ENCODE measurements around the gene PARD3.
A peak's percentile ranks its signal among the peaks of the same experiment; 100 is the strongest.

Gene PARD3

DNA sequence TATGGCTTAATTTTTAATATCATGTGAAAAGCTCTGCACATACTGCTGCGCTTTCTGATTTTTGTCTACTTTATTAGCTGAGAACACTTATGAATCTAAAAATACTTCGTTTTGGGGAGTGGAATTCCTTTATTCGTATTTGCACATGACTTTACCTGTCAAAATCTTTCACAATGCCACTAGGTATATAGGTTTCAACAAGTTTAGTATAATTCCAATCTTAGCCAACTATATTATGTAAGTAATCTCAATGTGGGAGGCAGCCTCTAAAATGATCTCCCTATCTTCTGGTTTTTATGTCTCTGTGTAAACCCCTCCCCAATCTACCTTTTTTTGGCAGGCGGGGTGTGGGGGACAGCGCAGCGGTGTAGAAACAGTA, 55.3 kb downstream of the PARD3 start:
- Histone ChIP-seq H3K4ac (ENCODE audit: low read depth, low read length) (no peak overlapping the region), H3K18ac (ENCODE audit: low read length) (no peak overlapping the region), H3K4me1 (ENCODE audit: control insufficient read depth in 1 of 2, insufficient read depth in 2 of 2, low read length in 2 of 2) (peaks cover 2 to 7% of the 10 kb centered on the region in 2 experiments), H3K27me3 (ENCODE audit: insufficient read depth, low read length) (no peaks in the 10 kb centered on the region), H4K8ac (ENCODE audit: low read depth, low read length) (no peak overlapping the region), H4K12ac (ENCODE audit: low read depth, low read length) (no peak overlapping the region), H3K9me3 (ENCODE audit: insufficient read depth, low read depth, low read length) (no peaks in the 10 kb centered on the region), H3K79me2 (ENCODE audit: control insufficient read depth, insufficient read depth, low read length, poor library complexity) (no peaks in the 10 kb centered on the region), H3K14ac (ENCODE audit: low read length) (no peak overlapping the region), H2BK5ac (ENCODE audit: low read depth, low read length, poor library complexity) (no peak overlapping the region), H2BK120ac (ENCODE audit: insufficient read depth, low read length, poor library complexity) (no peak overlapping the region), H2BK12ac (ENCODE audit: low read length) (no peak overlapping the region), H3K23ac (ENCODE audit: low read length) (no peak overlapping the region), H3K4me3 (ENCODE audit: low read depth, low read length) (no peak overlapping the region), H2AK5ac (ENCODE audit: low read length) (no peak overlapping the region), H2AFZ (ENCODE audit: insufficient read depth, low read length, poor library complexity) (no peak overlapping the region), H3K4me2 (ENCODE audit: low read length) (no peak overlapping the region), H3K9ac (ENCODE audit: low read length) (no peak overlapping the region), H3K79me1 (ENCODE audit: low read length) (no peaks in the 10 kb centered on the region), H4K91ac (ENCODE audit: low read depth, low read length) (no peak overlapping the region), H3K27ac (ENCODE audit: low read depth, low read length) (no peak overlapping the region), H3K36me3 (ENCODE audit: control insufficient read depth in 1 of 2, insufficient read depth in 2 of 2, low read length in 2 of 2) (no peaks in the 10 kb centered on the region)
- no peak for DNase-seq
- no CpG with 5 or more reads among the region's 6 CpGs for WGBS (ENCODE audit: extremely low coverage, insufficient coverage, insufficient read length)

DNA sequence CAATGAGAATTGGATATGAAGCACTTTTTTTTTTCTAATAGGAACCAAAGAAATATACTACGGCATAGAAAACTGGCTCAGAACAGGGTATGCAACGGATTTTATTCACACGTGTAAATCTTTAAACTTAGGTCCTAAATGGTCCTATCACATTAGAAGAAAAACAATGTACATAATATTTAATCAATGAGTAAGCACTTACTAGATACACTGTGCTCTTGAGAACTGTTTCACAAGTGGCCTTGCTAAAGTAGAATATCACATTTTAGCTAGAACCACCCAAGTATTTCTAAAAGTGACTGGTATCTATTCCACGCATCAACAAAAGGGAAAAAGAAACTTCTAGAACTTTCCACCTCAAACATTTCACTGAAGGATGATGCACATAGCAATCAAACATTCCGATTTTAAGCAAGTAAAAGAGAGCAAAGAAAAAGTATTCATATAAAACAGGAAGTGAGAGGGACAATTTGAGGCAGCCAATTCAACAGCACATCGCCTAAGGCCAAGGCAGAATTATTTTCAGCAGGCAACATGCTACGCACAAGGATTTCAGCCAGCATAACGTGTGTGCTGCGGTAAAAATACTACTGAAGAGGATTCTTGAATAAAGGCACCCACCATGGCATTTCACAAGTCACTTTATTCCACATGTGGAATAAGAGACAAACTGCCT, 55.8 kb downstream of the PARD3 start:
- H2AK5ac ChIP-seq (ENCODE audit: low read length), result no peak overlapping the region
- no peak overlapping the region for H3K4me3 ChIP-seq (ENCODE audit: low read depth, low read length)
- H2BK12ac ChIP-seq (ENCODE audit: low read length), result no peak overlapping the region
- H3K79me1 ChIP-seq (ENCODE audit: low read length), result no peaks in the 10 kb centered on the region
- no peaks in the 10 kb centered on the region for H3K79me2 ChIP-seq (ENCODE audit: control insufficient read depth, insufficient read depth, low read length, poor library complexity)
- H3K4me2 ChIP-seq (ENCODE audit: low read length), result no peak overlapping the region
- no peak overlapping the region for H2BK120ac ChIP-seq (ENCODE audit: insufficient read depth, low read length, poor library complexity)
- no peak overlapping the region for H3K18ac ChIP-seq (ENCODE audit: low read length)
- no peaks in the 10 kb centered on the region for H3K36me3 ChIP-seq (ENCODE audit: control insufficient read depth in 1 of 2, insufficient read depth in 2 of 2, low read length in 2 of 2)
- H2AFZ ChIP-seq (ENCODE audit: insufficient read depth, low read length, poor library complexity), result no peak overlapping the region
- no peak overlapping the region for H3K14ac ChIP-seq (ENCODE audit: low read length)
- H3K27ac ChIP-seq (ENCODE audit: low read depth, low read length), result no peak overlapping the region
- peaks cover 2 to 7% of the 10 kb centered on the region in 2 experiments for H3K4me1 ChIP-seq (ENCODE audit: control insufficient read depth in 1 of 2, insufficient read depth in 2 of 2, low read length in 2 of 2)
- no peaks in the 10 kb centered on the region for H3K27me3 ChIP-seq (ENCODE audit: insufficient read depth, low read length)
- no peak overlapping the region for H4K91ac ChIP-seq (ENCODE audit: low read depth, low read length)
- WGBS (ENCODE audit: extremely low coverage, insufficient coverage, insufficient read length), result no CpG with 5 or more reads among the region's 9 CpGs
- peak in 1 of 2 donors; percentile 21 for DNase-seq
- no peak overlapping the region for H4K8ac ChIP-seq (ENCODE audit: low read depth, low read length)
- no peak overlapping the region for H3K4ac ChIP-seq (ENCODE audit: low read depth, low read length)
- H2BK5ac ChIP-seq (ENCODE audit: low read depth, low read length, poor library complexity), result no peak overlapping the region
- H3K9me3 ChIP-seq (ENCODE audit: insufficient read depth, low read depth, low read length), result no peaks in the 10 kb centered on the region
- H3K9ac ChIP-seq (ENCODE audit: low read length), result no peak overlapping the region
- no peak overlapping the region for H4K12ac ChIP-seq (ENCODE audit: low read depth, low read length)
- no peak overlapping the region for H3K23ac ChIP-seq (ENCODE audit: low read length)

DNA sequence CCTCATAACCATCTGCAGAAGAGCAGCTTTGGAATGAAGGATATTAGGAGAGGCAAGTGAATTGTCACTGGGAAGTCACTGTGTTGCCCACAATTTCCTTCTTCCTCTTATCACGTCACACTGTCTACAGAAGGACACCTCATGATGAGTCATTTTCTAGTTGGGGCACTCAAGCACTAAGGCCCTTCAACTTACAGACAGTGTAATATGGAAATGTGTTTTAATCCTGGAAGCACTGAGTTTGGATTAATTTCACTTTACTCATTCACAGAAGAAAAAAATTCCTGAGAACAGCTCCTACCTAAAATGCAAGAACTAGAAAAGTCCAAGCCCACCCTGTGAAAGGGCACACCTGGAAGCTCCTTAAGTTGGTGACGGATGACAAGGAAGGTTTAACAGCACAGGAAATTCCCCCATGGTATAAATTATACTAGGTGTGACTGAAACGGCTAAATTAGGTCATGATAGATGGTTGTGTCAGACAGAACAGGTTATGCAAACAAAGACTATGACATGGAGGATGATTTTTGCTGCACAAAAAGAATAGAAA, 56.6 kb downstream of the PARD3 start:
- Histone ChIP-seq H3K9ac (ENCODE audit: low read length) (no peak overlapping the region), H3K9me3 (ENCODE audit: insufficient read depth, low read depth, low read length) (no peaks in the 10 kb centered on the region), H2AFZ (ENCODE audit: insufficient read depth, low read length, poor library complexity) (no peak overlapping the region), H3K79me1 (ENCODE audit: low read length) (no peaks in the 10 kb centered on the region), H3K79me2 (ENCODE audit: control insufficient read depth, insufficient read depth, low read length, poor library complexity) (no peaks in the 10 kb centered on the region), H3K14ac (ENCODE audit: low read length) (no peak overlapping the region), H3K18ac (ENCODE audit: low read length) (no peak overlapping the region), H2BK5ac (ENCODE audit: low read depth, low read length, poor library complexity) (no peak overlapping the region), H4K91ac (ENCODE audit: low read depth, low read length) (no peak overlapping the region), H3K4me1 (ENCODE audit: control insufficient read depth in 1 of 2, insufficient read depth in 2 of 2, low read length in 2 of 2) (peaks cover 2 to 7% of the 10 kb centered on the region in 2 experiments), H3K27me3 (ENCODE audit: insufficient read depth, low read length) (no peaks in the 10 kb centered on the region), H4K12ac (ENCODE audit: low read depth, low read length) (no peak overlapping the region), H3K23ac (ENCODE audit: low read length) (no peak overlapping the region), H3K4me3 (ENCODE audit: low read depth, low read length) (no peak overlapping the region), H3K4me2 (ENCODE audit: low read length) (no peak overlapping the region), H2AK5ac (ENCODE audit: low read length) (no peak overlapping the region), H3K27ac (ENCODE audit: low read depth, low read length) (no peak overlapping the region), H2BK12ac (ENCODE audit: low read length) (no peak overlapping the region), H4K8ac (ENCODE audit: low read depth, low read length) (no peak overlapping the region), H2BK120ac (ENCODE audit: insufficient read depth, low read length, poor library complexity) (no peak overlapping the region), H3K4ac (ENCODE audit: low read depth, low read length) (no peak overlapping the region), H3K36me3 (ENCODE audit: control insufficient read depth in 1 of 2, insufficient read depth in 2 of 2, low read length in 2 of 2) (no peaks in the 10 kb centered on the region)
- WGBS (ENCODE audit: extremely low coverage, insufficient coverage, insufficient read length), result no CpG with 5 or more reads among the region's 3 CpGs
- peak in 1 of 2 donors; percentile 46 for DNase-seq

DNA sequence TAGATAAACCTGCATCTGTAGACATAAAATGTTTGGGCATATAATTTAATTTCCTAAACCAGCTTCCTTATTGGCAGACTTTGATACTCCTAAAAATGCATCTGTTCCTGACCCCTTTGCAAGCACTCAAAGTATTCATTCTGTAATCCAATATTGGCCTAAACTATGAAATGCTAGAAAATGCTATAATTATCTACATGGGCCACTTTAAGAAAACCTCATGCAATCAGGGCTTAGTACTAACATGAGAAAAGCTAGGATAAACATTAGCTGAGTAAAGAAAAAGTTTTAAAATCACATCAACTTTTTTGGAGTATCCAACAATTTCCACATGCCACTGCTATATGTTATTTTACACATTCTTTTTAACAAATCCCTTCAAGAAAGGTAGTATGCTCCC, 57.2 kb downstream of the PARD3 start:
- Histone ChIP-seq H3K79me1 (ENCODE audit: low read length) (no peaks in the 10 kb centered on the region), H3K4me3 (ENCODE audit: low read depth, low read length) (no peak overlapping the region), H4K8ac (ENCODE audit: low read depth, low read length) (no peak overlapping the region), H3K4me1 (ENCODE audit: control insufficient read depth in 1 of 2, insufficient read depth in 2 of 2, low read length in 2 of 2) (peaks cover 2 to 7% of the 10 kb centered on the region in 2 experiments), H3K9ac (ENCODE audit: low read length) (no peak overlapping the region), H3K27me3 (ENCODE audit: insufficient read depth, low read length) (no peaks in the 10 kb centered on the region), H2AK5ac (ENCODE audit: low read length) (no peak overlapping the region), H3K4me2 (ENCODE audit: low read length) (no peak overlapping the region), H3K14ac (ENCODE audit: low read length) (no peak overlapping the region), H4K91ac (ENCODE audit: low read depth, low read length) (no peak overlapping the region), H3K23ac (ENCODE audit: low read length) (no peak overlapping the region), H4K12ac (ENCODE audit: low read depth, low read length) (no peak overlapping the region), H3K79me2 (ENCODE audit: control insufficient read depth, insufficient read depth, low read length, poor library complexity) (no peaks in the 10 kb centered on the region), H3K4ac (ENCODE audit: low read depth, low read length) (no peak overlapping the region), H3K27ac (ENCODE audit: low read depth, low read length) (no peak overlapping the region), H2BK12ac (ENCODE audit: low read length) (no peak overlapping the region), H3K36me3 (ENCODE audit: control insufficient read depth in 1 of 2, insufficient read depth in 2 of 2, low read length in 2 of 2) (peaks cover 0 to 2% of the 10 kb centered on the region in 2 experiments), H3K9me3 (ENCODE audit: insufficient read depth, low read depth, low read length) (no peaks in the 10 kb centered on the region), H2BK120ac (ENCODE audit: insufficient read depth, low read length, poor library complexity) (no peak overlapping the region), H2AFZ (ENCODE audit: insufficient read depth, low read length, poor library complexity) (no peak overlapping the region), H2BK5ac (ENCODE audit: low read depth, low read length, poor library complexity) (no peak overlapping the region), H3K18ac (ENCODE audit: low read length) (no peak overlapping the region)
- DNase-seq, result no peak

Measured in trophoblast cell (in vitro differentiated cells and primary cell).